GM18907 (cell line): ENCODE results near the gene CATSPERD.
"Not testable (repeated sequence)": the region's sequence is repeated elsewhere in the genome, so short reads cannot be mapped to it uniquely, and the experiment has no call there.

Experiments
- ATAC-seq: cut with Tn5 transposase; IDR thresholded peaks from one replicate; pipeline ENCODE4 v1.9.1; 2021; ENCODE audit warnings: mild to moderate bottlenecking, moderate library complexity; ENCODE audit not compliant: unreplicated experiment

CATSPERD gene

GRCh38 chr19:5727453-5728050, 7.1 kb downstream of the CATSPERD start:
- no peak for ATAC-seq

- ATAC-seq: not testable (repeated sequence)
Observed at GRCh38 chr19:5733172-5733571, 12.7 kb downstream of the CATSPERD start.

- no peak for ATAC-seq
Observed at GRCh38 chr19:5738423-5738822, 18.0 kb downstream of the CATSPERD start.

DNA sequence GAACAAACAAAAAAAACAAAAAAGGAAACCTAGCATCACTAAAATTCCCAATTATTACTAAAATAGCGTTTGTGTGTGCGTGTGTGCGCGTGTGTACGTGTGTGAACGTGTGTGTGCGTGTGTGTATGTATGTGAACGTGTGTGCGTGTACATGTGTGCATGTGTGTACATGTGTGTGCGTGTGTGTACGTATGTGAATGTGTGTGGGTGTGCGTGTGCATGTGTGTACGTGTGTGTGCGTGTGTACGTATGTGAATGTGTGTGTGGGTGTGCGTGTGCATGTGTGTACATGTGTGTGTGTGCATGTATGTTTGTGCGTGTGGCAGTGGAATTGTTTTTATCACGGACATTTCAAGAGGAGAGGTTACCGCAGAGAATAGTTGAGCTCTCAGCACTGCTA, 21.6 kb downstream of the CATSPERD start:
- no peak for ATAC-seq

- ATAC-seq: no peak
Observed at GRCh38 chr19:5743630-5744029, 23.2 kb downstream of the CATSPERD start.

DNA sequence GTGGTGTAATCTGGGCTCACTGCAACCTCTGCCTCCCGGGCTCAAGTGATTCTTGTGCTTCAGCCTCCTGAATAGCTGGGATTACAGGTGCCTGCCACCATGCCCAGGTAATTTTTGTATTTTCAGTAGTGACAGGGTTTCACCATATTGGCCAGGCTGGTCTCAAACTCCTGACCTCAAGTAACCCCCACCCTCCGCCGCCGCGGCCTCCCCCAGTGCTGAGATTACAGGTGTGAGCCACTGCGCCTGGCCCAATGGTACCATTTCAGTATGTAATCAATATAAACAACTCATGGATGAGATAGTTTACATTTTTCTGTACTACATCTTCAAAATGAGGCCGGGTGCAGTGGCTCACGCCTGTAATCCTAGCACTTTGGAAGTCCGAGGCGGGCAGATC, 24.6 kb downstream of the CATSPERD start:
- not testable (repeated sequence) for ATAC-seq

DNA sequence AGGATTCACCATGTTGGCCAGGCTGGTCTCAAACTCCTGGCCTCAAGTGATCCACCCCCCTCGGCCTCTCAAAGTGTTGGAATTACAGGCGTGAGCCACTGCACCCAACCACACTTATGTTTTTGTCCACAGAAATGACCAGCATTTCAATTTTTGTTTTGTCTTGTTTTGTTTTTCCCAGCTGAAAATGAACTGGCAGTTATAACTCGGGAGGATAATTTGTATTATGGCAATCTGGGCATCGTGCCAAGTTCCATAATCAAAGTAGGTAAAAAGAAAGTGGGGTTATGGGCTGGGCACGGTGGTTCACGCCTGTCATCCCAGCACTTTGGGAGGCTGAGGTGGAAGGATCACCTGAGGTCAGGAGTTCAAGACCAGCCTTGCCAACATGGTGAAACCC, 28.5 kb downstream of the CATSPERD start:
- ATAC-seq: not testable (repeated sequence)

GRCh38 chr19:5749505-5749904, 29.1 kb downstream of the CATSPERD start:
- no peak for ATAC-seq

GRCh38 chr19:5751709-5752108, 31.3 kb downstream of the CATSPERD start:
- ATAC-seq: no peak

DNA sequence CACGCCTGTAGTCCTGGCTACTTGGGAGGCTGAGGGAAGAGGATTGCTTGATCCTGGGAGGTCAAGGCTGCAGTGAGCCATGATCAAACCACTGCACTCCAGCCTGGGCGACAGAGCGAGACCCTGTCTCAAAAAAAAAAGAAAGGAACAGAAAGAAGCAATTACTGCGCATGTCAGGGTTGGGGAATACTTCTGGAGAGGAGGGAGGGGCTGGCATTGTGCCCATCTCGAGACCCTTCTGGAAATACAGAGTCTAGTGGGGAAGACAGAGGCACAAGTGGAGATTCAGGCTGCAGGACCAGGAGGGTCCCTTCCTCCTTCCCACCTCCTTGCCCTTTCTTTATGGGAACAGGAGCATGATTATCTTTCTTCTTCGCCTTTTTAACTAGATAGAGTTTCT, 33.3 kb downstream of the CATSPERD start:
- ATAC-seq: no peak

GRCh38 chr19:5762608-5763217, 42.3 kb downstream of the CATSPERD start:
- no peak for ATAC-seq

DNA sequence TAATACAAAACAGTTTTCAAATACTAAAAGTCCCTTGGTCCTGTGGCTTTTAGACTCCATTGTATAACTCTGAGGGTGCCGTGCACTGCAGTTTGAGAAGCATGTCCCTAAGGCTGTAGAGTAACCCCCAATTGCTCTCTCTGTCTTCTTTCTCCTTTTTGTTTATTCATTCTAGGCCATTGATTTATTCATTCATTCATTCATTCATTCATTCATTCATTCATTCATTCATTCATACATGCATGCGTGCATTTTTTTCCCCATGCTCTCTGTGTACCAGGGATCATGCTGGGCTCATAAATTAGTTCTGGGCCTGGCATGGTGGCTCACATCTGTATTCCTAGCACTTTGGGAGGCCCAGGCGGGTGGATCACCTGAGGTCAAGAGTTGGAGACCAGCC, 44.8 kb downstream of the CATSPERD start:
- no peak for ATAC-seq

- ATAC-seq: no peak
Observed at GRCh38 chr19:5767949-5768348, 47.5 kb downstream of the CATSPERD start.

DNA sequence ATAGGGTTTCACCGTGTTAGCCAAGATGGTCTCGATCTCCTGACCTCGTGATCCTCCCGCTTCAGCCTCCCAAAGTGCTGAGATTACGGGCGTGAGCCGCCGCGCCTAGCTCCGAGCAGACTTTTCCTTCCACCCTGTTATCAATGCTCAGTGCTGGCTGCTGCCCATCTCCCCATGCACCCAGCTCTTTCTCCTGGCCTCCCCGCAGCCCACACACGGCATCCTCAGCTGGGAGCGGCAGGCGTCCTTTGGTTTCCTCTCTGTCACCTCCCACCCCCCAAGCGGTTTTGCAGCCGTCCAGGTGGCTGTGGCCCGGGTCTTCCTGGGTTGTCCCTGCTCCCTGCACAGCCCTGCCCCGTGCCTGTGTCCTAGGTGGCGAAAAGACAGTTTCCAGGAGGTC, 52.0 kb downstream of the CATSPERD start:
- no peak for ATAC-seq

- ATAC-seq: no peak
Observed at GRCh38 chr19:5773276-5773675, 52.8 kb downstream of the CATSPERD start.

GRCh38 chr19:5774921-5775320, 54.5 kb downstream of the CATSPERD start:
- ATAC-seq: no peak

DNA sequence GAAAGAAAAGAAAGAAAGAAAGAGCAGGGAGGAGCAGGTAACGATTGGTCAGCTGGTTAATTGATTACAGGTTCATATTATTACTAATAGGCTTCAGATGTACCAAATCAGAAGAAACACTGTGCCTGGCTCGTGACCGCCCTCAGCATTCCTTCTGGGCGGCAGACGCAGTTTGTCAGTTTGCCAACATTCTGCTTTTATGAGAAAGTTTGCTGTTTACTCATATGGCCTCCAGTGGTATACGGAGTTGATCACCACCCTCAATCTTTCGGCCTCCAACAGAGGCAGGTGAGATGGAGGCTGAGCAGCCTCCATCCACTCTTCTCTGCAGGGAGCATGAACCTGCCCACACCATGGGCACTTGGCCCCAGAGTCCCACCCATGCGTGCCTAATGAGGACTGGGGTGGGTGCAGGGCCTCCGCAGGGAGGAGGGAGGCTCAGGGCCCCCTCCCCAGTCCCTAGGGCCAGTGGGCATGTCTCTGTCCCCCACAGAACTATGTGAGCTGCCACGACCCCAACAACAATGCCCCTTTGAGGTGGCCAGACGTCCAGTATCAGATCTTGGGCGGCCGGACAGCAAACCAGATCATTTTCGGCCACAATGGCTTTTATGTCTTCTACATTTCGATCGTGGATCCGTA, 55.4 kb downstream of the CATSPERD start:
- ATAC-seq: no peak

- ATAC-seq: no peak
Observed at GRCh38 chr19:5778402-5778801, 58.0 kb downstream of the CATSPERD start.

DNA sequence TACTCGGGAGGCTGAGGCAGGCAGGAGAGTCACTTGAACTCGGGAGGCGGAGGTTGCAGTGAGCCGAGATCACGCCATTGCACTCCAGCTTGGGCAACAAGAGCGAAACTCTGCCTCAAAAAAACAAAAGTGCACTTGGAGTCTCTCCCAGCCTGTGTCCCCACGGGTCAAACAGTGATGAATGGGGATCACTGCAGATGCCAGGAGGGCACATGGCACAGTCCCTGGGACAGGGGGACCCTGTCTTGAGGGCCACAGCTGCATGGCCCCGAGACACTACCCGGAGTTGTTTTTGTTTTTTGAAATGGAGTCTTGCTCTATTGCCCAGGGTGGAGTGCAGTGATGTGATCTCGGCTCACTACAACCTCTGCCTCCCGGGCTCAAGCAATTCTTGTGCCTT, 60.5 kb downstream of the CATSPERD start:
- not testable (repeated sequence) for ATAC-seq

DNA sequence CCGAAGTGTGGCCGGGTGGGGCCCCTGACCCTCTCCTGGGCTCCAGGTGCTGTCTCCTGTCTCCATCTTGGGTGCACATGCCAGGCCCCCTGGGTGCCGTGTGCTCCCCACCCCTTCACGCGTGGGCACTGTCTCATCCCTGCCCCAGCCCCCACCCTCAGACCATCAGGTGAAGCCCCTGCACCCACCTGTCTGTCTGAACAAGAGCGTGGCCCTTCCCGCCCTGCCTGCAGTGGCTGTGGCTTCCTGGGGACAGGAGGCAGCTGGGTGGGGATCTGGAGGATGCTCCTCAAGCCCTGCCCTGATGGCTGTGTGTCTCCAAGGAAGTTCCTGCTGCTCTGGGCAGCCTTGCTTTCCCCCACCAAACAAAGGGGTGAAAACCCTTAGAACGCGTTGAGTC, 61.9 kb downstream of the CATSPERD start:
- no peak for ATAC-seq

DNA sequence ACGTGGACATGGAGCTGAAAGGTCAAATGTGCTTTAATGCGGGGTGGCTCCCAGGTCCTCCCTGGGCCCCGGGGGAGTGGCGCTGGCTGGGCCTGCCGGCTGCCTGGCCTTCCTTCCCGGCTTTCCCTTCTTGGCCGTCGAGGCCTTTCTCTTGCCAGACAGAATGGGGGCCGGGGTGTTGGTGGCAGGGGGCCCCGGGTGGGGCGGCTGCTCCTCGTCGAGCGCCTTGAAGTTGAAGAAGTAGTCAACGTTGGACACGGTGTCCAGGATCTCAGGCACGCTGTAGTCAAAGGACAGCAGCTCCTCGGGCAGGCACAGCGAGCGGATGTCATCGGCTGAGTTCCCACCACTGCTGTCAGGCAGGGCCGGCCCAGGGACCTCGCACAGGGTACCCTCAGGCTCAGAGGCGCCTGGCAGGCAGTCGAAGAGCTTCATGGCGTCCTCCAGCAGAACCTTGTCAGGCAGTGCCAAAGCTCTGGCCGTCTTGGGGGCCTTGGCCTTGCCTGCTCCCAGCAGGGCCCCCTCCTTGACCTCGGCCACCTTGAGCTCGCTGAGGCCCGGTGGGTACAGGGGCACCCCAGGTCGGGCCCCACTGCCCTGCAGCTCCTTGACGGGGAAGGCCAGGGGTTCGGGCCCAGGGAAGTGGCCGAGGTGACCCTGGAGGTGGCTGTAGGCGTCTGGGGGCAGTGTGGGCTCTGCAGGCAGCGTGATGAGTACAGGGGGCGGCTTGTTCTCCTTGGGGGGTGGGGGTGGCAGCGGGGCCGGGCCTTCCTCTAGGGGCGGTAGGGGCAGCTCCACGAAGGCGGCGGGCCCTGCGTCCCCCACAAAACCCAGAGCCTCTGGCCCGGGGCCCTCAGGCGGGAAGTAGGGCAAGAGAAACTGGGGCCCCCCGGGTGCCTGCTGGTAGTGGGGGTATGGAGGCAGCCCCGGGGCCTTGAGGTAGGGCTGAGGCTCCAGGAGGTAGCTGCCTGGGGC, 62.8 kb downstream of the CATSPERD start:
- no peak for ATAC-seq
